Ovary (tissue), 3 donors: Measurements from ENCODE around the gene DHH.

Experiments
- POLR2A ChIP-seq: fragments of 450-650 bp; IDR thresholded peaks from one replicate; pipeline ENCODE4 v1.6.1; 2017; ENCODE audit warnings: antibody characterized with exemption, mild to moderate bottlenecking, moderate library complexity
- TF ChIP-seq, protein P1 (sequence below), 3 donors: fragments of 450-650 bp in 2 of 3; fragments of 200-600 bp in 1 of 3; IDR thresholded peaks; one replicate each; pipeline versions ENCODE4 v1.5.1 to v1.8.0; 2016 to 2022; ENCODE audit warnings: antibody characterized with exemption in 3 of 3, mild to moderate bottlenecking in 1 of 3
- donor health status: DM: no; HTN: no; CAD: no.

DNA sequence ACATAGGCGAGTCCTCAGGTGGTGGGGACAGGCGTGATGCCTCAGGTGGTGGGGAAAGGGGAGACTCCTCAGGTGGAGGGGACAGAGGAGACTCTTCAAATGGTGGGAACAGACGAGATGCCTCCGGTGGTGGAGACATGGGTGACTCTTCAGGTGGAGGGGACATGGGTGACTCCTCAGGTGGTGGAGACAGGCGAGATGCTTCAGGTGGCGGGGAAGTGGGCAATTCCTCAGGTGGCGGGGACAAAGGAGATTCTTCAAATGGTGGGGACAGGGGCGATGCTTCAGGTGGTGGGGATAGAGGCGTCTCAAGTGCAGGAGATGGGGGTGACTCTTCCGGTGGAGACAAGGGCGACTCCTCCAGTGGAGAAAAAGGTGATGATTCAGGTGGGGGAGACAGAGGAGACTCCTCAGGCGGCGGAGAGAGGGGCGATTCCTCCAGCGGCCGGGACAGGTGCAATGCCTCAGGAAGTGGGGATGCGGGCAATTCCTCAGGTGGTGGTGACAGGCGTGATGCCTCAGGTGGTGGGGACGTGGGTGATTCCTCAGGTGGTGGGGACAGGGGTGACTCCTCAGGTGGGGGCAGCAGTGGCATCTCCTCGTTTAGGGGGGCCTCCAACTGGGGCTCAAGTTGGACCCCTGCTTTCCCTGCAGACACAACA lies 42.7 kb downstream of the DHH start:
- TF ChIP-seq, protein P1, sequence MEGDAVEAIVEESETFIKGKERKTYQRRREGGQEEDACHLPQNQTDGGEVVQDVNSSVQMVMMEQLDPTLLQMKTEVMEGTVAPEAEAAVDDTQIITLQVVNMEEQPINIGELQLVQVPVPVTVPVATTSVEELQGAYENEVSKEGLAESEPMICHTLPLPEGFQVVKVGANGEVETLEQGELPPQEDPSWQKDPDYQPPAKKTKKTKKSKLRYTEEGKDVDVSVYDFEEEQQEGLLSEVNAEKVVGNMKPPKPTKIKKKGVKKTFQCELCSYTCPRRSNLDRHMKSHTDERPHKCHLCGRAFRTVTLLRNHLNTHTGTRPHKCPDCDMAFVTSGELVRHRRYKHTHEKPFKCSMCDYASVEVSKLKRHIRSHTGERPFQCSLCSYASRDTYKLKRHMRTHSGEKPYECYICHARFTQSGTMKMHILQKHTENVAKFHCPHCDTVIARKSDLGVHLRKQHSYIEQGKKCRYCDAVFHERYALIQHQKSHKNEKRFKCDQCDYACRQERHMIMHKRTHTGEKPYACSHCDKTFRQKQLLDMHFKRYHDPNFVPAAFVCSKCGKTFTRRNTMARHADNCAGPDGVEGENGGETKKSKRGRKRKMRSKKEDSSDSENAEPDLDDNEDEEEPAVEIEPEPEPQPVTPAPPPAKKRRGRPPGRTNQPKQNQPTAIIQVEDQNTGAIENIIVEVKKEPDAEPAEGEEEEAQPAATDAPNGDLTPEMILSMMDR (IDR thresholded peaks at IDR 0.05), result no peak
- TF ChIP-seq POLR2A, result no peak
